GM18520 (cell line): ENCODE measurements around the gene NVL.

Source experiments
- ATAC-seq: cut with Tn5 transposase; IDR thresholded peaks from one replicate; pipeline ENCODE4 v1.9.1; 2021; ENCODE audit not compliant: unreplicated experiment

The NVL gene

DNA sequence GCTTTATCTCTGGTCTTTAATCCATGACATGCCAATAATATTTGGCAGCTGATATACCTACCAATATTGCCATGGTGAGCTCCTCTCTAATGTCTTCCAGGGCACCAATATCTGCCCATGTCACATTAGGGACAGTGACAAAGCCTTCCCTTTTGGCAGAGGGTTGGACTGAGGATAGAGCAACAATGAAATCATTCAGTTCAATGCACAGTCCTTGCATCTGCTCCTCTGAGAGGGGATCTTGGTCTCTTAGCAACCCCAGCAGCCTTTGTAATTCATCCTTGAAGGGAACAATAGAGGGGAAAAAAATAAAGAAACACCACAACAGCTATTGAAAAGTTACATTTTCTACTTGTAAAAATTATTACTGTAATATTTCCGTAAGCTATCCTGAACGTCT is 42.3 kb downstream of the NVL start:
- no peak for ATAC-seq

DNA sequence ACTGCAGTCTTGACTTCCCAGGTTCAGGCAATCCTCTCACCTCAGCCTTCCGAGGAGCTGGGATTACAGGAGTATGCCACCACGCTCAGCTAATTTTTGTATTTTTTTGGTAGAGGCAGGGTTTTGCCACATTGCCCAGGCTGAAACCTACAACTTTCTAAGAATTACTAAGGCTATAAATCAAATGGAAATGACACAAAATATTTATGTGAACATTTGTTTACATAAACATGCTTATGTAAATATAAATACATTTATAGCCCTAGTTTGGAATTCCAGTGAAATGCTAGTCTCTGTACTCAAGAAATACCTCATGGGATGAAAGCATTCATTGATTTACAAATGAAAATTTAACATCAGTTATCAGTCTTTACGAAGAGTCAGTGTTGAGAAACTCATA is 47.8 kb downstream of the NVL start:
- no peak for ATAC-seq

DNA sequence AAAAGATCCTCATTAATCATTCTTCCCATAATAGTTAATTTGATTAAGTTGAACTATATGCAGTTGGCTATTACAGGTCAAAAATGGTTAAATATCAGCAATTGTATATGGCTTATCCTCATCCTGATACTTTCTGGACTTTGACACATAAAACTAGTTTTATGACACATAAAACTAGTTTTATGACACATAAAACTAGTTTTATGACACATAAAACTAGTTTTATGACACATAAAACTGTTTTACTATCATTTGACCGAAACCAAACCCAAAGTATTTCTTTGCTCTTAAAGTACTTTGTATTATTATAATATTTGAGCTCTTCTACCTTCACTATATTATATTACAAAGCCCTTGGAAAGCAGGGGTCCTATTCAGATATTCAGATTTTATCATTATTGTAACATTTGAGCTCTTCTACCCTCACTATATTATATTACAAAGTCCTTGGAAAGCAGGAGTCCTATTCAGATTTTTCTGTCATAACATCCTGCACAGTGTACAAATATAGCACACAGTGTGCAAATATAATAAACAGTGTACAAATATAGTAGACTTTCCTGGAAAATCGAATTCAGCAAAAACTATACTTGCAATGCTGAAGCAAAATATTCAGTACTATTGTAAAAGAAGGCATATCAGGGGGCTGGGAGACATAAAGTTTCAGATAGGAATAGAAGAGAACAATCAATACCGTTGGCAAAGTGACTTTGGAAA is 53.0 kb downstream of the NVL start:
- ATAC-seq, result no peak

DNA sequence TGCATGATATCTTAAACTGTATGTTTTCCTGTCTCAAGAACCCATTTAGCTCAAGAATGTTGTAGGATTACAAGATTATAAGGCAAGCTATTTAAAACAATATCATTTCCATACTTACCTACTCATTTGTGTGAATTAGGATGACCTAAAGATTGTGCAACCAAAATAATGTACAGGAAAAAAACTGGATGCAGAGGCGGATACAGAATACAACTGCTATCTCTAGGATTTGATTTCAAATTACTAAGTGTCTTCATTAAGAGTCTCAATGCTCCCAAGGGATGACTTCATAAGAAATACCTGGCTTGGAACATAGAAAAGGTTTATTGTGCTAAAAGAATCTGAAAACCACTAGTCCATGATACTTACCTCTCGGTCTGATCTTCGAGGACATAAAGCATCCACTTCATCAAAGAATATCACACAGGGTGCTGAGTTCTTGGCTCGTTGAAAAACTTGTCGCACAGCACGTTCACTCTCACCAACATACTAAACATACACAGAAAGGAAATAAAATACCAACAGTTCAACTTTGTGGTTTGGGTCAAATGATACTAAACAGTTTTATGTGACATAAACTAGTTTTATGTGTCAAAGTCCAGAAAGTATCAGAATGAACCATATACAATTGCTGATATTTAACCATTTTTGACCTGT is 54.9 kb downstream of the NVL start:
- no peak for ATAC-seq

DNA sequence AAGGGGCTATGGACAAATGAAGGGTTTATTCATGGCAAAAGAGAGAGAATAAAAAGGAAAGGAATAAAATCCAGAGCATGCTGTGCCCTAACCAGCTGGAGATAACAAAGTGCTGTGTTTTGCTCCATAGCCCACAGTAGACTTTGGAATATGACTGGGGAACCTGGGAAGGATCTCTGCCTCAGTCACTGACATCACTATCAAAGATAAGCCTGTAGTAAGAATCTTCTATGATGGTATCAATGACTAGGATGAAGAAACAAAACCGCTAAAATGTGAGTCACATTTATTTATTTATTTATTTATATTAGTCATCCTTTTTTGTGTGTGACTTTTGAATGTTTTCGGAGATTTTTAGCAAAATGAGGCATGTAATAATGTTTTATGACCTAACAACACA is 56.3 kb downstream of the NVL start:
- no peak for ATAC-seq

DNA sequence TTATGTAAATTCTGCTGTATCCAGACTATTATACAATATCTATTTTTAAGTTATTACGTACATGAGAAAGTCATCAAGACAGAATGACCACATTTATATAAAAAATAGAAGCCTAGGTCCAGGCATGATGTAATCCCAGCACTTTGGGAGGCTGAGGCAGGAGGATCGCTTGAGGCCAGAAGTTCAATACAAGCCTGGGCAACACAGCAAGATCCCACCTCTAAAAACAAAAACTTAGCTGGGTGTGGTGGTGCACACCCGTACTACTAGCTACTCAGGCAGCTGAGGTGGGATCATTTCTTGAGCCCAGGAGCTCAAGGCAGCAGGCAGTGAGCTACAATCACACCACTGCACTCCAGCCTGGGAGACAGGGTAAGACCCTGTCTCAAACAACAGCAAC is 58.9 kb downstream of the NVL start:
- no peak for ATAC-seq

DNA sequence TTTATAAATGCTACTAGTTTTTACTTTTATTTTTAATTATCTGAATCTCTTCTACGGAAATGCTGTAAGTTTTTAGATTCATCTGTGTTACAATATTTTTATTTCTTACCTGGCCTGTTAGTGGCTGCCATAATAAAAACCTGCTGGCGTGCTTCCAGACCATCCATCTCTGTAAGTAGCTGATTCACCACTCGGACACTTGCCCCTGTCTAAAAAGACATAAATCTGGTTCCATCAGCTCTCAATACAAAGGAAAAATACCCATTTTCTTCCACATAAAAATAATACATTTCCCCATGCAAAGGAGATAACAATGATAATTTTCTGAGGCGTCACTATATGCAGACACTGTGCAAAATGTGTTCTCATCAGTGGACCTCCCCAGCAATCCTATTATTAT is 62.0 kb downstream of the NVL start:
- ATAC-seq, result no peak

DNA sequence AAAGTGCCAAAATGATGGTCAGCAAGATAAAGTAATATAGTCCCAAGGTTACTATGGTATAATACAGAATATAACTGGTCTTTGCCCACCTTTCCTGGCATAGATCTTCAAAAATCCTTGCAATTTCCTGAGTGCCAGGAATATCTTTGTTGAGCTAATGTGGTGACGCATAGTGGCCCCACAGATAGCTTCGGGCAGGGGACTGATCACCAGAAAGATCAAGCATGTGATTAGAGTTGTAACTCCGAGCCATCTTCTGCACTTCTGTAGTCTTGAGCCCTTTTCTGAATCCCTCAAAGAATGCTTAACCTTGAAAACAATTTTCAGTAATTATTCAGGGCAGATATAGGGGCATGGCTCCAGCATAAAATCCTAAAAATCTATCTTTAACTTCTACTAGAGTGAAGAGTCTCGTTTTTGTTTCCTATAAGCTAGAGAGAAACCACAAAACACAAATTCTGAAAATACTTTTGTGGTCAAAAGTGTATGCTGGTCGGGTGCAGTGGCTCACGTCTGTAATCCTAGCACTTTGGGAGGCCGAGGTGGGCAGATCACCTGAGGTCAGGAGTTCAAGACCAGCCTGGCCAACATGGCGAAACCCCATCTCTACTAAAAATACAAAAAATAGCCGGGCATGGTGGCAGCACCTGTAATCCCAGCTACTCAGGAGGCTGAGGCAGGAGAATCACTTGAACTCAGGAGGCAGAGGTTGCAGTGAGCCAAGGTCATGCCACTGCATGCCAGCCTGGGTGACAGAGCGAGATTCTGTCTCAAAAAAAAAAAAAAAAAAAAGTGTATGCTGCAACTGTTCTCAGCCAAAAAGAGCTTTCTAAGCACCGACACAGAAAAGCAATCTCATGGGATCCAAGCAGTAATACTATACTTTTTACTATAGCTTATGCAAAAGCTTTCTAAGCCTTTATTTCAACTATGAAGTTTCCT is 62.8 kb downstream of the NVL start:
- no peak for ATAC-seq

DNA sequence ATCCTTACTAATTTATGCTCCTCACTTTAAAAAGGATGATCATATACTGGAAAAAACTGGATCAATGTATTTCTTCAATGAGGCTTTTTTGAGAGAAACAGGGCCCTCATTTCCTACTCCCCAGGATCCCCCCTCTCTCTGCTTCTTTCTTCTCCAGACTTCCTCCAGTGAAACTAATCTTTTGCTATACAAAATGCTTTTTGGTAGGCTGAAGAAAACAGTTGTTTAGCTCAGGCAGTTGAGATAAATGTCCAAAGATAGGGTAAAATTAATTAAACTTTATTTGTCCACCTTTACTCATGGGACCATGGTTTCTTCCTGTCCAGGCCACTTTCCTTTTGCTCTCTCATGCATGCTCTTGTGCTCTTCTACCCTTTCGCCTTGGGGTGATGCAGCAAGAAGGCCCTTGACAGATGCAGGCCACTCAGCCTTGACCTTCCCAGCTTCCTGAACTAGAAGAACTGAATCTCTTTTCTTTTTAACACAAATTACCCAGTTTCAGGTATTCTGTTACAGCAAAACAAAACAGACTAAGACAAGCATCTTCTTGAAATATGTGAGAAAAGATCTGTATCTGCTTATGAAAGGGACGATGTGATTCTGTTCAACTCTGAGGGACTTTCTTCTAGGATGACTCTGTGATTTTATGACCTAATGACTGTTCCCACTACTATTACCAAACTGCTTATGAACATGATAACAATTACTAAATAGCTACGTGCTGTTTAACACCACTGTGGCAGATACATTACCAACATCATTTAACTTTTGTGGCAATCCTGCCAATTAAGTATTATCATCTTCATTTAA is 63.7 kb downstream of the NVL start:
- no peak for ATAC-seq

DNA sequence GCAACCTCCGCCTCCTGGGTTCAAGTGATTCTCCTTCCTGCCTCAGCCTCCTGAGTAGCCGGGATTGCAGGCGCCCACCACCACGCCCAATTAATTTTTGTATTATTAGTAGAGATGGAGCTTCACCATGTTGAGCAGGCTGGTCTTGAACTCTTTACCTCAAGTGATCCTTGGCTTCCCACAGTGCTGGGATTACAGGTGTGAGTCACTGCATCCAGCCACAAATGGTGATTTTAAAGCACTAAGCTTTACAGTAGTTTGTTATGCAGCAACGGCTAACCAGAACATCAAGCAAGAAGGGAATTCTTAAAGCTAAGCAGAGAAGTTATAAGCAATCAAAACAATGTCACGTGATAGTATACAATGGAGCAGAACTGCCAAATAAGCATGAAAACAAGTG is 65.7 kb downstream of the NVL start:
- no peak for ATAC-seq

DNA sequence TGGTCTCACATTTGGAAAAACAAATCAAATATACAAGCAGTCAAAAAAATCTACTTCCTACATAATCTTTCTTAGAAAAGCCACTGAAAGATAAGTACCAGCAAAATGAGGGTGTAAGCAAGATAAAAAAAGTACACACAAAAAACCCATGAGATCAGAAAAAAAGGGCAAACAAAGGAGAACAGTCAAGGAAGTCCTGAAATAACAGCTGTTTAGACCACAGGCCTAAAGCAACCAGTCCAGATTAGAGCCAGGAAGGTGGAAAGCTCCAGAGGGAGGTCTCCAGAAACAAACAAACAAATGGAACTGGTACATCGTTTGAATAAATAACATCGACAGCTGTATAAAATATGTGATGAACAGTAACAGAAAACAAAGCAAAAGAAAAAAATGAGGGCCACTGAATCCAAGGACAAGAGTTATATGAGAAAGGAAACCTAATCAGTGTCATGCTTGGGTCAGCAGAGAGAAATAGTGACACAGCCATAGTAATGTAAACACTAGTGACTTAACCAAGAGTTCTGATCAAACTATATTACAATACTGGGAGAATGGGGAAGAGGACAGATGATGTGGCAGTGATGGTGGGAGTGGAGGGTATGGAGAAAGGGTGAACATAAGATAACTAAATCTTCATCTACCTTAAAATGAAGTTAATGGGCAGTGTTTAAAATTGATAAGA is 67.5 kb downstream of the NVL start:
- no peak for ATAC-seq

DNA sequence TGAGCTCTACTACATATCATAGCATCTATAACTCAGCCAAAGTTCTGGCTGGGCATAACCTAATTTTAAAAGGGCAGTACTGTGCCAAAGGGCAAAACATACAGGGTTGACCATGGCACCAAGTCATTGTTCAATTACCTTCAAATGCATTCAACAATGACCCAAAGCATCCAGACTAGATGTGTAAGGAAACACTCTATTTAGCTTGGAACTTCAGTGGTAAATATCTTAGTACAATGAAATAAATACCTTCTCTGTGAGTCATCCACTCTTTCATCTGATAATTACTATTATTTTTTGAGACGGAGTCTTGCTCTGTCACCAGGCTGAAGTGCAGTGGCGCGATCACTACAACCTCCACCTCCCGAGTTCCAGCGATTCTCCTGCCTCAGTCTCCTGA is 70.0 kb downstream of the NVL start:
- ATAC-seq, result no peak

DNA sequence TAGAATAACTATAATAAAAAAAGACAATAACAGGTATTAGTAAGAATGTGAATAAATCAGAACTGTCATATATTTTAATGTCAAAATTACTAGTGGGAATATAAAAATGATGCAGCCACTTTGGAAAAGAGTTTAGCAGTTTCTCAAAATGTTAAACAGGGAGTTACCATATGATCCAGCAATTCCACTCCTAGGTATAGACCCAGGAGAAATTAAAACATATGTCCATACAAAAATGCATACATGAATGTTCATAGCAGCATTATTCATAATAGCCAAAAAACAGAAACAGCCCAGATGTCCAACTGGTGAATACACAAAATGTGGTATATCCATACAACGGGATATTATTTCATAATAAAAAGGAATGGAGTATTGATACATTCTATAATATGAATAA is 71.6 kb downstream of the NVL start:
- no peak for ATAC-seq

DNA sequence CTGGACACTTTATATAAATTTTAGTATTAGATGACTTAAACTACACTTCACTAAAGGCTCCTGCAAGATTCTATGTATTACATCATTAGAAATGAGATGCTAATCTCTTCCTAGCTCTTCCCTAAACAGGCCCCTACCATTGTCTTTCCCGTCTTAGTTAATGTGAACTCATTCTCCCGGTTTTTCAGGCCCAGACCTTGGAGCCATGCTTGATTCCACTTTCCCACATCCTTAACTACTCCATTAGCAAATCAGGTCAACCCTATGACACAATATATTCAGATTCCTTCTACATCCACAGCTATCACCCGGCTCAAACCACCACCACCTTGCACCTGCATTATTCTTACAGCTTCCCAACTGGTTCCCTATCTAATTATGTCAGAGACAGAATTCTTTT is 73.3 kb downstream of the NVL start:
- ATAC-seq, result no peak

DNA sequence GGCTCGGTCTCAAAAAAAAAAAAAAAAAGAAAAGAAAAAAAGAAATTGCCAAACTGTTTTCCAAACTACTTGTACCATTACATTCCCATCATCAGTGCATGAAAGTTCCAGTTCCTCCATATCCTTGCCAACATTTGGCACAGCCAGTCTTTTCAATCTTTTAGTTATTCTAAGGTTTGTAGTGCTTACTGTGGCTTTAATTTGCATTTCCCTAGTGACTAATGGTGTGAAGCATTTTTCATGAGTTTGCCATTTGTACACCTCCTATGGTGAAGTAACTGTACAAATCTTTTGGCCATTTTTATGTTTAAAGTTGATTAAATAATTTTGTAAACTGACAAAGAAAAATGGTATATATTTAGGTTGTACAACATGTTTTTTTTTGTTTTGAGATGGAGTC is 76.3 kb downstream of the NVL start:
- ATAC-seq, result no peak

DNA sequence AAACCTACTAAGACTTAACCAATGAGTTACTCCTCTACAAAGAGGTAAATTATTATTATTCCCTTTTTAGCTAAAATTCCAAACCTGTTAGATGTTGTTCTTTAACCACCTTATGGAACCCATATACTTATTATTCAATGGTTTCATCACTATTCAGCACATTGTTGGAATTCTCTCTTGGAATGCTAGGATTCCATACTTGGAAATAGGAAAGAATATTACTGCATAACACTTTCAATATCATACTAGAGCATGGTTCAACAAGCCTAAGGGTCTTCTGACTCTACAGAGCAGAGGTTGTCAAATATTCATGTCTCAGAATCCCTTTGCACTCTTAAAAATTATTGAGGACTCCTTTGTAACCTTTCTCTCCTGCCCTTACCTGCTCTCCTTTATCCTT is 77.5 kb downstream of the NVL start:
- ATAC-seq, result no peak

DNA sequence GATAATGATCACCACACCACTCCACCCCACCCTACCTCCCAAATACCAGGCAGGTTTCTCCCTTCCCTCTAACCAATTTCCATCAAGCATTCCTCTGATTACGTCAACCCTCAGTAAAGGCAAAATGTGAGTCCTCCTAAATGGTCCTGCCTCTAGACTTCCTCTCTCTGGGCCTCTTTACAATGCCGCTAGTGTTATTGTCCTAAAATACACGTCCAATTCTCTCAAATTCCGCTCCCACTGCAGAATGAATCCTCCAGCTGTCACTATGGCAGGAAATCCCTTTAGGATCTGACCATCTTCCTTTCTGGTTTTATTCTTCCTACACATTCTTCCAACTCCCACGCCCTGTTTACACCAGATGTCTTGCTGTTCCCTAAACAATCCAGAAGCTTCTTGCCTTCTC is 78.2 kb downstream of the NVL start:
- ATAC-seq, result no peak

DNA sequence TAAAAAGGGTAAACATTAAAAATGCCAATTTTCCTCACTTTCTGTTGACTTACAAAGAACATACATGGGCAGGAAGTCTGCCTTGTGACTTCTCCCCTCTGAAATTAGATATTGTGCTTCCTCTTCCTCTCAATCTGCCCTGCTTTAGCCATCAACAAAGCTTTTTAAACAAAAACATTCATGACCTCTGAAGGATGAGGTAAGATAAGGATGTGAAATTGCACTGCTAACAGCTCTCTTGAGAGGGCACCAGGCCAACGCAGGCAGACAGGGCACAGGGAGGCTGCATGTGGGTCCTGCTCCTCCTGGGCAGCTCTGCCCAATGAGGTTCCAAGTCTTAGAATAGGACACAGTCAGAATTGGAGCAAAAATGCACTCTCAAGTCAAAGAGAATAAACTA is 84.8 kb downstream of the NVL start:
- no peak for ATAC-seq

DNA sequence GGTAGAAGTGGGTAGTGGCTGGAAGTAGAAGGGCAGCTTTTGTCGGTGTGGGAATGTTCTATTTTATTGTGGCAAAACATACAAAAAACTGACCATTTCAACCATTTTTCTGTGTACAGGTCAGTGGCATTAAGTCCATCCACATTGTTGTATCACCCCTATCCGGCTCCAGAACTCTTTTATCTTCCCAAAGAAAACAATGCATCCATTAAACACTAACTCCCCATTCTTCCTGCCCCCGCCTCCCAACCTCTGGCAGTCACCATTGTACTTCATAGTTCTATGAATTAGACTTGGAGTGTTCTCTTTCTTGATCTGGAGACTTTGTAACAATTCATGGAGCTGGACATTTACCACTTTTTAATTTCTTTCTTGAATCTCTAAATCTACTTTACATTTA is 91.2 kb downstream of the NVL start:
- ATAC-seq, result no peak

DNA sequence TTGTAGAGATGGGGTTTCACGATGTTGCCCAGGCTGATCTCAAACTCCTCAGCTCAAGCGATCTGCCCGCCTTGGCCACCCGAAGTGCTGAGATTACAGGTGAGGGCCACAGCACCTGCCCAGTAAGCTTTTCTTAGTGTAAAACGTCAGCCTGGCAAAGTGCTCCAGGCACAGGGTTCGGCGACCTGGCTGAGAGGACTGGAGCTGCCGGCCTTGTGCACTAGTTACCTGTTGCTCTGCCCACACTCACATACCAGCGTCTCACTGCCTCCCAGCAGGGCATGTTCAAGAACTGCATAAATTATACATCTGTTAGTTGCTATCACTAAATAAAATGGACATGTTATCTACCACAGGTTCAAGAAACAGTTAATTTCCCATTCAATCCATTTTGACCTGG is 91.8 kb downstream of the NVL start:
- ATAC-seq, result no peak
